Keratinocyte (primary cell): ENCODE measurements around the gene ATP8A2. TPM values are rescaled to one million over a fixed set of nuclear protein-coding genes. Genes with fewer than 3 reads are reported as not detected.

ENCODE experiments used
- DNase-seq: peaks from one replicate; pipeline ENCODE4 v3.0.0-alpha.2; 2011; ENCODE audit warnings: low read depth, missing footprints, low spot score
- FAIRE-seq: peaks from 2 replicates; lab custom pipeline; 2011; peaks lifted over from hg19 to GRCh38; lab: Jason Lieb, UNC
- H2AFZ ChIP-seq: 2 replicates; pipeline ENCODE4 v1.6.0; 2012; ENCODE audit warnings: low read length, control low read depth, inconsistent platforms; ENCODE audit not compliant: control insufficient read depth
- H3K27ac ChIP-seq: 2 replicates; pipeline ENCODE4 v1.5.1; 2011; ENCODE audit warnings: low read length; ENCODE audit not compliant: control insufficient read depth, insufficient read depth
- H3K27me3 ChIP-seq: 3 replicates; pipeline ENCODE4 v1.6.0; 2011; ENCODE audit warnings: low read length; ENCODE audit not compliant: control insufficient read depth, insufficient read depth; ENCODE audit errors: extremely low read depth
- H3K36me3 ChIP-seq, 2 experiments: 2 replicates in 1 of 2; 3 replicates in 1 of 2; pipeline ENCODE4 v1.5.1; 2011; ENCODE audit warnings: low read length in 2 of 2, mild to moderate bottlenecking in 1 of 2; ENCODE audit not compliant: control insufficient read depth in 2 of 2, insufficient read depth in 2 of 2; ENCODE audit errors: extremely low read depth in 1 of 2
- H3K4me1 ChIP-seq: 3 replicates; pipeline ENCODE4 v1.5.1; 2011; ENCODE audit warnings: low read length; ENCODE audit not compliant: control insufficient read depth, insufficient read depth; ENCODE audit errors: extremely low read depth
- H3K4me2 ChIP-seq: 3 replicates; pipeline ENCODE4 v1.6.0; 2011; ENCODE audit warnings: low read depth, low read length; ENCODE audit not compliant: control insufficient read depth, insufficient read depth; ENCODE audit errors: extremely low read depth
- H3K4me3 ChIP-seq, 3 experiments: fragments of 200-600 bp in 1 of 3; sonication (generic) in 1 of 3; 2 replicates in 2 of 3; 3 replicates in 1 of 3; pipeline ENCODE4 v1.5.1; 2011 to 2016; ENCODE audit warnings: low read length in 3 of 3, mild to moderate bottlenecking in 3 of 3, control low read depth in 2 of 3, inconsistent platforms in 1 of 3, low read depth in 1 of 3, mixed read lengths in 1 of 3, mixed run types in 1 of 3, moderate library complexity in 1 of 3; ENCODE audit not compliant: control insufficient read depth in 2 of 3, insufficient read depth in 2 of 3; ENCODE audit errors: extremely low read depth in 1 of 3
- H3K79me2 ChIP-seq: 2 replicates; pipeline ENCODE4 v1.6.0; 2012; ENCODE audit warnings: low read length; ENCODE audit not compliant: control insufficient read depth, insufficient read depth
- H3K9ac ChIP-seq: 3 replicates; pipeline ENCODE4 v1.6.0; 2011; ENCODE audit warnings: low read length; ENCODE audit not compliant: control insufficient read depth, insufficient read depth; ENCODE audit errors: extremely low read depth
- H3K9me1 ChIP-seq: 3 replicates; pipeline ENCODE4 v1.6.0; 2011; ENCODE audit warnings: low read length; ENCODE audit not compliant: control insufficient read depth, insufficient read depth; ENCODE audit errors: extremely low read depth
- H3K9me3 ChIP-seq: 2 replicates; pipeline ENCODE4 v1.5.1; 2012; ENCODE audit warnings: low read depth, low read length; ENCODE audit not compliant: control insufficient read depth
- H4K20me1 ChIP-seq: 3 replicates; pipeline ENCODE4 v1.6.0; 2011; ENCODE audit warnings: low read length; ENCODE audit not compliant: control insufficient read depth, insufficient read depth; ENCODE audit errors: extremely low read depth
- EZH2 ChIP-seq: IDR thresholded peaks from one replicate; pipeline ENCODE4 v1.6.1; 2012; ENCODE audit warnings: inconsistent platforms, mild to moderate bottlenecking, low read length, moderate library complexity
- dilution Hi-C: fragments of 300-500 bp; cut with MboI; formaldehyde crosslinking; loops from one replicate; pipeline ENCODE4 v1.7.0; 2020; ENCODE audit warnings: low sequenced_read_pairs; ENCODE audit not compliant: extremely low pct_ligation_motif_present
- polyA plus RNA-seq, 5 experiments: library from polyadenylated mRNA; depleted of rRNA in 3 of 5; stranded (reverse) in 3 of 5; stranded (forward) in 1 of 5; unstranded in 1 of 5; fragments of >200 nt; gene quantifications; 1 replicate in 1 of 5; 2 replicates in 3 of 5; 3 replicates in 1 of 5; pipeline versions ENCODE4 v1.2.1 to v1.2.3, GENCODE V29; 2011 to 2012; ENCODE audit warnings: missing spikeins in 2 of 5, low read depth in 1 of 5, low replicate concordance in 1 of 5
- TF ChIP-seq, protein P1 (sequence below), 3 experiments: IDR thresholded peaks in 1 of 3; conservative IDR thresholded peaks in 1 of 3; optimal IDR thresholded peaks in 1 of 3; 2 replicates in 2 of 3; 3 replicates in 1 of 3; pipeline versions ENCODE3 to v1.5.1; 2011; ENCODE audit warnings: low read length in 3 of 3, mild to moderate bottlenecking in 3 of 3, moderate library complexity in 2 of 3, control low read depth in 1 of 3, inconsistent platforms in 1 of 3; ENCODE audit not compliant: insufficient read depth in 2 of 3; ENCODE audit errors: extremely low read depth in 1 of 3

ATP8A2 gene
- polyA plus RNA-seq, 1 donor (not counting 4 experiments of a cell fraction or from before 2014, with no cell fraction given), result 0.16 TPM

DNA sequence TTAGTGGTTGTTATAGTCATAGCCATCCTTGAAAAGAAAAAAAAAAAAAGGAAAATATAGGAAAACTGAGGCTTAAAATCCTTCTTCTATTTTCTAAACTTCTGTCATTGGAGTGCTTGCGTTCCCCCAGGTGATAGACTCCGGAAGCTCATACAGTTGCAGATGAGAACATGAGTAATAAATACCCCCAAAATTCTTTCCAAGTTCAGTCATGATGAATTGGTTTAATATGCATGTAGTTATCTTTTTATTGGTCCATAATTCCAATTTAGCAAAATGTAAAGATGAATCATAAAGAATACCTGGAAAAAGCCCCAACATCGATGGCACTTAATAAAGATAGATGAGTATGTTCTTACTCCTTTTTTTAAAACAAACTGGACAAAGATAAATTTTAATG is 487.8 kb downstream of the ATP8A2 start:
- Histone ChIP-seq H3K9me3 (no peaks in the 10 kb centered on the region), H4K20me1 (no peaks in the 10 kb centered on the region), H2AFZ (no peak overlapping the region), H3K79me2 (no peaks in the 10 kb centered on the region), H3K4me3 (no peak overlapping the region), H3K27ac (peak overlapping the region; percentile 81), H3K36me3 (no peaks in the 10 kb centered on the region), H3K9me1 (no peaks in the 10 kb centered on the region), H3K4me2 (peak overlapping the region; percentile 67), H3K9ac (no peak overlapping the region), H3K27me3 (no peaks in the 10 kb centered on the region), H3K4me1 (peaks cover 32% of the 10 kb centered on the region)
- dilution Hi-C loops, result no loop called here
- no peak for FAIRE-seq
- no peak for TF ChIP-seq EZH2
- TF ChIP-seq, protein P1, sequence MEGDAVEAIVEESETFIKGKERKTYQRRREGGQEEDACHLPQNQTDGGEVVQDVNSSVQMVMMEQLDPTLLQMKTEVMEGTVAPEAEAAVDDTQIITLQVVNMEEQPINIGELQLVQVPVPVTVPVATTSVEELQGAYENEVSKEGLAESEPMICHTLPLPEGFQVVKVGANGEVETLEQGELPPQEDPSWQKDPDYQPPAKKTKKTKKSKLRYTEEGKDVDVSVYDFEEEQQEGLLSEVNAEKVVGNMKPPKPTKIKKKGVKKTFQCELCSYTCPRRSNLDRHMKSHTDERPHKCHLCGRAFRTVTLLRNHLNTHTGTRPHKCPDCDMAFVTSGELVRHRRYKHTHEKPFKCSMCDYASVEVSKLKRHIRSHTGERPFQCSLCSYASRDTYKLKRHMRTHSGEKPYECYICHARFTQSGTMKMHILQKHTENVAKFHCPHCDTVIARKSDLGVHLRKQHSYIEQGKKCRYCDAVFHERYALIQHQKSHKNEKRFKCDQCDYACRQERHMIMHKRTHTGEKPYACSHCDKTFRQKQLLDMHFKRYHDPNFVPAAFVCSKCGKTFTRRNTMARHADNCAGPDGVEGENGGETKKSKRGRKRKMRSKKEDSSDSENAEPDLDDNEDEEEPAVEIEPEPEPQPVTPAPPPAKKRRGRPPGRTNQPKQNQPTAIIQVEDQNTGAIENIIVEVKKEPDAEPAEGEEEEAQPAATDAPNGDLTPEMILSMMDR (optimal IDR thresholded peaks at IDR 0.05 in 1 of 3, IDR thresholded peaks at IDR 0.05 in 1 of 3, conservative IDR thresholded peaks at IDR 0.05 in 1 of 3; ENCODE audit: extremely low read depth in 1 of 3, insufficient read depth in 2 of 3, low read length in 3 of 3), result no peak
- peak; percentile 49 for DNase-seq

DNA sequence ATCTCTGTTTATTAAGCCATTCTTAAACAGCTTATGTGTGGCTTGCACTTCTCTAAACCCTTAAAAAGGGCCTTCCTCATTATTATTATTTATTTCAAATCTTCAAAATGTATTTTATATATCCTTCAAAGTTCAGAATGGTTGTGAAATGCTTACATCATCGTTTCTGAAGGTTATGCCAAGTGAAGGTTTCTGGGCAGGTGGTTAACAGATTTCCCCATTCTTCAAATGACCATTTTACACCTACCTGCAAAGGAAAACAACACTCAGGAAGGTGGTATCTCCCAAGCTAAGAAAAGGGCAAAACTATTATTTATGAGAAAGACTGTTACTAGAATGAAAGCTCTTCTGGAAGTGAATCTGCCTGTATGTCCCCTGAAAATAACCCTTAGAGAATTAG is 488.5 kb downstream of the ATP8A2 start:
- H3K4me2 ChIP-seq, result peak overlapping the region; percentile 67
- no peaks in the 10 kb centered on the region for H3K9me1 ChIP-seq
- H3K4me1 ChIP-seq, result peaks cover 32% of the 10 kb centered on the region
- dilution Hi-C loops, result no loop called here
- H3K79me2 ChIP-seq, result no peaks in the 10 kb centered on the region
- FAIRE-seq, result no peak
- peak overlapping the region; percentile 20 for H3K9ac ChIP-seq
- no peaks in the 10 kb centered on the region for H3K36me3 ChIP-seq
- TF ChIP-seq, protein P1 (optimal IDR thresholded peaks at IDR 0.05 in 1 of 3, IDR thresholded peaks at IDR 0.05 in 1 of 3, conservative IDR thresholded peaks at IDR 0.05 in 1 of 3; ENCODE audit: extremely low read depth in 1 of 3, insufficient read depth in 2 of 3, low read length in 3 of 3), result no peak
- no peak for TF ChIP-seq EZH2
- H3K27ac ChIP-seq, result peak overlapping the region; percentile 81
- no peaks in the 10 kb centered on the region for H3K27me3 ChIP-seq
- no peak overlapping the region for H2AFZ ChIP-seq
- no peaks in the 10 kb centered on the region for H4K20me1 ChIP-seq
- no peak for DNase-seq
- H3K4me3 ChIP-seq, result peak overlapping the region in 2 of 3 experiments; percentile 5 to 17
- H3K9me3 ChIP-seq, result no peaks in the 10 kb centered on the region
